Measurements from ENCODE around the gene PLXNC1.

GRCh38 chr12:94230357-94230905, 82.1 kb downstream of the PLXNC1 start:
- TF ChIP-seq CTCF (IDR thresholded peaks at IDR 0.05), result no peak
- no peak for TF ChIP-seq POLR2A (IDR thresholded peaks at IDR 0.05)
